GM12878 (cell line): ENCODE measurements around the gene VAX1. TPM values are rescaled to one million over a fixed set of nuclear protein-coding genes. Genes with fewer than 3 reads are reported as not detected.

Experiments used
- ATAC-seq: fragments of 200-7000 bp; cut with Tn5 transposase; 3 replicates; pipeline ENCODE4 v1.9.1; 2020; ENCODE audit warnings: mild to moderate bottlenecking, moderate library complexity
- BruUV-seq: library from RNA; stranded (reverse); fragments of 400-500 nt; replicated peaks from 2 replicates; lab custom pipeline; 2021; lab: Mats Ljungman, UMichigan
- CTCF ChIA-PET: fragments of 300-600 bp; sonication (Branson Sonifier 250); formaldehyde crosslinking; extraction: SDS; loops from one replicate; lab custom pipeline; 2021; ENCODE audit warnings: inconsistent platforms; lab: Yijun Ruan, JAX
- POLR2A ChIA-PET: fragments of 350-600 bp; formaldehyde crosslinking; extraction: SDS; loops from one replicate; lab custom pipeline; 2021; ENCODE audit warnings: inconsistent platforms; lab: Charles Lee
- RAD21 ChIA-PET: fragments of 300-600 bp; sonication (Branson Sonifier 250); formaldehyde crosslinking; loops from one replicate; lab custom pipeline; 2023; ENCODE audit warnings: antibody characterized with exemption; ENCODE audit not compliant: unreplicated experiment; lab: Charles Lee
- SMC1A ChIA-PET: fragments of 300-600 bp; sonication (Branson Sonifier 250); formaldehyde crosslinking; loops from one replicate; lab custom pipeline; 2023; ENCODE audit not compliant: unreplicated experiment, uncharacterized antibody; lab: Charles Lee
- DNase-seq: peaks from one replicate; pipeline ENCODE4 v3.0.0-alpha.2; 2011; ENCODE audit warnings: low read depth, low spot score
- FAIRE-seq: peaks from 3 replicates; lab custom pipeline; 2011; peaks lifted over from hg19 to GRCh38; lab: Jason Lieb, UNC
- H2AFZ ChIP-seq: 2 replicates; pipeline ENCODE4 v1.6.0; 2011; ENCODE audit warnings: low read depth, low read length, control low read depth; ENCODE audit not compliant: control insufficient read depth
- H3K27ac ChIP-seq: 2 replicates; pipeline ENCODE4 v1.5.1; 2011; ENCODE audit warnings: control low read depth; ENCODE audit not compliant: control insufficient read depth, insufficient read depth
- H3K27me3 ChIP-seq, 2 experiments: replicated peaks in 1 of 2; 2 replicates each; pipeline versions ENCODE4 v1.6.0 to v1.6.1; 2011; ENCODE audit warnings: low read length in 1 of 2; ENCODE audit not compliant: control insufficient read depth in 2 of 2, insufficient read depth in 2 of 2
- H3K36me3 ChIP-seq, 2 experiments: 2 replicates each; pipeline ENCODE4 v1.5.1; 2011; ENCODE audit warnings: low read length in 1 of 2; ENCODE audit not compliant: control insufficient read depth in 2 of 2, insufficient read depth in 2 of 2
- H3K4me1 ChIP-seq: 2 replicates; pipeline ENCODE4 v1.6.1; 2011; ENCODE audit warnings: mild to moderate bottlenecking, low read length, moderate library complexity, mixed read lengths; ENCODE audit not compliant: control insufficient read depth, insufficient read depth
- H3K4me2 ChIP-seq: 2 replicates; pipeline ENCODE4 v1.6.0; 2011; ENCODE audit warnings: control low read depth; ENCODE audit not compliant: control insufficient read depth, insufficient read depth
- H3K4me3 ChIP-seq: fragments of 200-600 bp; sonication (generic); 2 replicates; pipeline ENCODE4 v1.5.1; 2016
- H3K79me2 ChIP-seq: 2 replicates; pipeline ENCODE4 v1.6.0; 2011; ENCODE audit warnings: low read length; ENCODE audit not compliant: control insufficient read depth, insufficient read depth
- H3K9ac ChIP-seq: 2 replicates; pipeline ENCODE4 v1.8.0; 2011; ENCODE audit warnings: low read length, control low read depth, mixed read lengths; ENCODE audit not compliant: control insufficient read depth, insufficient read depth
- H3K9me3 ChIP-seq: replicated peaks from 3 replicates; pipeline ENCODE4 v1.5.1; 2011; ENCODE audit warnings: mild to moderate bottlenecking, low read length; ENCODE audit not compliant: control insufficient read depth, insufficient read depth
- H4K20me1 ChIP-seq: 2 replicates; pipeline ENCODE4 v1.6.0; 2011; ENCODE audit not compliant: control insufficient read depth, insufficient read depth
- CHD4 ChIP-seq: fragments of 200-600 bp; sonication (generic); IDR thresholded peaks from 2 replicates; pipeline ENCODE4 v1.6.1; 2016; ENCODE audit warnings: mild to moderate bottlenecking
- IKZF1 ChIP-seq: fragments of 450-650 bp; conservative IDR thresholded peaks from 2 replicates; pipeline ENCODE4 v1.6.1; 2017; ENCODE audit warnings: antibody characterized with exemption, mild to moderate bottlenecking
- NR2C2 ChIP-seq: IDR thresholded peaks from 2 replicates; pipeline ENCODE4 v1.6.1; 2011; ENCODE audit warnings: borderline replicate concordance, low read depth; ENCODE audit not compliant: control insufficient read depth, insufficient read length
- POLR2AphosphoS2 ChIP-seq: IDR thresholded peaks from 2 replicates; pipeline ENCODE4 v1.6.1; 2011; ENCODE audit warnings: low read depth, mild to moderate bottlenecking, low read length, improper control_type of control experiment, moderate library complexity
- ZNF687 ChIP-seq: fragments of 450-650 bp; IDR thresholded peaks from 2 replicates; pipeline ENCODE4 v1.6.1; 2017; ENCODE audit warnings: mild to moderate bottlenecking, moderate library complexity
- WGBS: methylation state at CpG from one replicate; pipeline ENCODE4 v1.1.6; 2016; ENCODE audit warnings: low lambda C conversion rate; ENCODE audit not compliant: insufficient replicate concordance, insufficient coverage; ENCODE audit errors: missing lambda C conversion rate; 5-methylcytosine and 5-hydroxymethylcytosine counted together
- in situ Hi-C: fragments of 300-500 bp; cut with MboI; formaldehyde crosslinking; loops from 9 replicates; pipeline ENCODE4 v1.14.3; 2018; ENCODE audit warnings: mixed read lengths
- intact Hi-C: fragments of 100-400 bp; cut with micrococcal nuclease; formaldehyde crosslinking; loops from one replicate; pipeline ENCODE4 v1.14.2; 2022; ENCODE audit not compliant: unreplicated experiment
- polyA plus RNA-seq, 11 experiments: library from polyadenylated mRNA; depleted of rRNA in 4 of 11; unstranded in 6 of 11; stranded (reverse) in 5 of 11; fragments of >200 nt; fragmentation: Nextera tagmentation in 4 of 11; fragmentation: Illumina TruSeq in 1 of 11; extraction: Ambion mirVana in 4 of 11; extraction: Trizol in 1 of 11; gene quantifications; 1 replicate in 1 of 11; 2 replicates in 10 of 11; pipeline versions ENCODE4 v1.2.1 to v1.2.3, GENCODE V29; 2011 to 2016; ENCODE audit warnings: inconsistent platforms in 2 of 11, missing spikeins in 2 of 11, low read depth in 1 of 11
- total RNA-seq, 4 experiments: library from RNA; depleted of rRNA in 3 of 4; stranded (reverse); fragments of >200 nt in 3 of 4; fragmentation: Illumina TruSeq in 1 of 4; extraction: Trizol in 1 of 4; gene quantifications; 2 replicates each; pipeline versions ENCODE4 v1.2.1 to v1.2.3, GENCODE V29; 2013 to 2021

VAX1 gene
- total and polyA plus RNA-seq, 10 of the 15 experiments (the other 5 are each of a cell fraction or from before 2014, with no cell fraction given), result not detected

- no peak for TF ChIP-seq ZNF687
- no peak for TF ChIP-seq IKZF1
- no peak for TF ChIP-seq POLR2AphosphoS2
These were observed 45.7 kb downstream of the VAX1 start (continued) for GRCh38 chr10:117092386-117092785.

- no peak overlapping the region for H3K9ac ChIP-seq
- TF ChIP-seq NR2C2 (no peak), CHD4 (no peak)
- TF ChIP-seq, all 136 proteins: peak for 0
- ChIA-PET SMC1A (no interaction called here), POLR2A (no interaction called here), CTCF (no interaction called here), RAD21 (no interaction called here)
- BruUV-seq, result no TSS peak
- no peaks in the 10 kb centered on the region; a peak in 1 of 4 replicates for H3K27me3 ChIP-seq
- no peak for ATAC-seq
- DNase-seq, result no peak
- H3K4me3 ChIP-seq, result no peak overlapping the region
- H3K4me1 ChIP-seq, result no peaks in the 10 kb centered on the region
- in situ Hi-C loops, result no loop called here
- H3K36me3 ChIP-seq, result no peaks in the 10 kb centered on the region
- intact Hi-C loops, result no loop called here
- no peaks in the 10 kb centered on the region for H4K20me1 ChIP-seq
- no peak overlapping the region for H3K4me2 ChIP-seq
- WGBS, result 86% methylated on average over 4 of the region's 4 CpGs
- no peak overlapping the region for H3K27ac ChIP-seq
- no peaks in the 10 kb centered on the region for H3K79me2 ChIP-seq
- H2AFZ ChIP-seq, result no peak overlapping the region
- no peaks in the 10 kb centered on the region for H3K9me3 ChIP-seq
- FAIRE-seq, result no peak
These were observed 47.2 kb downstream of the VAX1 start for GRCh38 chr10:117090834-117091233.
